ENCODE results near the gene ATIC. TPM values are rescaled to one million over a fixed set of nuclear protein-coding genes. Genes with fewer than 3 reads are reported as not detected.

Gene ATIC
- total RNA-seq, 3 donors from 2014 or later = 32.2 to 54.1 (median 33.0) TPM

DNA sequence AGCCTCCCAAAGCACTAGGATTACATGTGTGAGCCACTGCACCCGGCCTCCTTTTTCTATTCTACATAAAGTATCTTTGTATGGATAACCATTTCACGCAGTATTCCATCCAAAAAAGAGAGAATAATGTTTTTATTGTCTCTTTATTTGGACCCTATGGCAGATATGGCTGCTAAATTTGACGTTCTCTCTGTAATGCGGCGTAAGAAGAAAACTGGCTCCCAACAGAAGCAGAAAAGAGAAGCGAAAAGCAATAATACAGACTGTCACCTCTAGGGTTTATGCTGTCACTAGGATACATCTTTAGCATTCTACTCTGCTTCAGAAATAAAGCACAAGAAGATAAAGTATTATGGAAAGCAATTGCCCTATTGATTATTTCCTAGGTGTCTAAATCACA is 68.1 kb downstream of the ATIC start:
- no peak for DNase-seq (ENCODE audit: low spot score in 2 of 2)
- H3K9me3 ChIP-seq = no peaks in the 10 kb centered on the region
- no peaks in the 10 kb centered on the region for H3K4me1 ChIP-seq
- no peaks in the 10 kb centered on the region for H3K36me3 ChIP-seq
- H3K4me3 ChIP-seq = no peak overlapping the region
- no peak for TF ChIP-seq POLR2AphosphoS5 (IDR thresholded peaks at IDR 0.05)
- intact Hi-C loops (cut with DNase I; ENCODE audit: low total_unique reads) = no loop called here
- no peaks in the 10 kb centered on the region for H3K27me3 ChIP-seq
- no peak overlapping the region for H3K27ac ChIP-seq

DNA sequence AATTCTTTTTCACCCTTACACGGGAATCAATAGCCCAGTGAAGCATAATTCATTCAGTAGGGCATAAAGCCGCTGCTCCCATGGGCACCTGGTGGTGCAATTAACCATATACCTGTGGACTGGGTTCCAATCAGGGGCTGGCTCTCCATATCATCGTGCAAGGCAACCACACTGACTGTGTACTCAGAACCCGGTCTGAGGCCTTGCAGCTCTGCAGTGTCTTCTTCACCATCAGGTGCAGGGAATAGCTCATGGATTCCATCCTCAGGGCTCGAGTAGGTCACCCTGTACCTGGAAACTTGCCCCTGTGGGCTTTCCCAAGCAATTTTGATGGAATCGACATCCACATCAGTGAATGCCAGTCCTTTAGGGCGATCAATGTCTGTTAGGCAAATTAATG is 68.8 kb downstream of the ATIC start:
- H3K4me1 ChIP-seq = no peaks in the 10 kb centered on the region
- DNase-seq (ENCODE audit: low spot score in 2 of 2) = no peak
- H3K27me3 ChIP-seq = no peaks in the 10 kb centered on the region
- TF ChIP-seq POLR2AphosphoS5 (IDR thresholded peaks at IDR 0.05) = no peak
- no peak overlapping the region for H3K27ac ChIP-seq
- intact Hi-C loops (cut with DNase I; ENCODE audit: low total_unique reads) = no loop called here
- H3K9me3 ChIP-seq = no peaks in the 10 kb centered on the region
- no peaks in the 10 kb centered on the region for H3K36me3 ChIP-seq
- no peak overlapping the region for H3K4me3 ChIP-seq

DNA sequence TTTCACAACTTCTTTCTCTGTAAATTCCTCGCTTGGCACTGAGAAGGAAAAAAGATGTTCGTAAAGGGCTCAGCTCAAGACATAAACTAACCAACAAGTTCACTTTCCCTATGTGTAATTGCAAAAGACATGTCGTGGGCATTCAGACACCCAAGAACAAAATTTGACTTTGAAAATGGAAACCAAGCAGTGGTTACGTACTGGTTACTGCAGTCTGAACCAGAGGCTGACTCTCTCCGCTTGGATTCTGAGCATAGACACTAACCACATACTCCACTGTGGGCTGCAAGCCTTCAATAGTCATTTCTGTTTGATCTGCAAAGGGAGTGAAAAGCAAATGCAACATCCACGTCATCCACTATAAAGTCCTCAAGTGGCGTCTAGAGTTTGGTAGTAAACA is 70.2 kb downstream of the ATIC start:
- Histone ChIP-seq H3K27ac (no peak overlapping the region), H3K4me3 (no peak overlapping the region), H3K27me3 (no peaks in the 10 kb centered on the region), H3K4me1 (no peaks in the 10 kb centered on the region), H3K9me3 (no peaks in the 10 kb centered on the region), H3K36me3 (no peaks in the 10 kb centered on the region)
- TF ChIP-seq POLR2A (IDR thresholded peaks at IDR 0.05) = no peak
- no peak for TF ChIP-seq POLR2AphosphoS5 (IDR thresholded peaks at IDR 0.05)
- TF ChIP-seq, protein P1, sequence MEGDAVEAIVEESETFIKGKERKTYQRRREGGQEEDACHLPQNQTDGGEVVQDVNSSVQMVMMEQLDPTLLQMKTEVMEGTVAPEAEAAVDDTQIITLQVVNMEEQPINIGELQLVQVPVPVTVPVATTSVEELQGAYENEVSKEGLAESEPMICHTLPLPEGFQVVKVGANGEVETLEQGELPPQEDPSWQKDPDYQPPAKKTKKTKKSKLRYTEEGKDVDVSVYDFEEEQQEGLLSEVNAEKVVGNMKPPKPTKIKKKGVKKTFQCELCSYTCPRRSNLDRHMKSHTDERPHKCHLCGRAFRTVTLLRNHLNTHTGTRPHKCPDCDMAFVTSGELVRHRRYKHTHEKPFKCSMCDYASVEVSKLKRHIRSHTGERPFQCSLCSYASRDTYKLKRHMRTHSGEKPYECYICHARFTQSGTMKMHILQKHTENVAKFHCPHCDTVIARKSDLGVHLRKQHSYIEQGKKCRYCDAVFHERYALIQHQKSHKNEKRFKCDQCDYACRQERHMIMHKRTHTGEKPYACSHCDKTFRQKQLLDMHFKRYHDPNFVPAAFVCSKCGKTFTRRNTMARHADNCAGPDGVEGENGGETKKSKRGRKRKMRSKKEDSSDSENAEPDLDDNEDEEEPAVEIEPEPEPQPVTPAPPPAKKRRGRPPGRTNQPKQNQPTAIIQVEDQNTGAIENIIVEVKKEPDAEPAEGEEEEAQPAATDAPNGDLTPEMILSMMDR (IDR thresholded peaks at IDR 0.05) = no peak
- intact Hi-C loops (cut with DNase I; ENCODE audit: low total_unique reads) = no loop called here
- no peak for DNase-seq (ENCODE audit: low spot score in 2 of 2)

DNA sequence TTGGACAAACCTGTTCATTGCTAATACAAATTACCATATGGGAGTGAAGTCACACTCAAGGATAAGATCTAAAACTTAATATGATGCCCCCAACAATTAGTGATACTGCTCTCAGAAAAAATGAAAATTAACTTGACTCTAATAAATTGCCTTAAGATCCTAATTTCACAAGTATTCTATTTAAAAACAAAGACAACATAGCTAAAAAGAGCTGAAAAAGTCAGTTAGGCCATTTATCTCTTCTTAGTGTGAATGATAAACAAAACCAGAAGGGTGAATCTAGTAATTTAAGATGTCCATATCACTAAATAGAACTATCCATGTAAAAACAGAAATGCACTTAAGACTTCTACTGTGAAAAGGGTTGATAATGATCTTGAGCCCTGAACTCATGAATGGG is 70.6 kb downstream of the ATIC start:
- intact Hi-C loops (cut with DNase I; ENCODE audit: low total_unique reads) = no loop called here
- DNase-seq (ENCODE audit: low spot score in 2 of 2) = no peak
- Histone ChIP-seq H3K27ac (no peak overlapping the region), H3K4me1 (no peaks in the 10 kb centered on the region), H3K4me3 (no peak overlapping the region), H3K27me3 (no peaks in the 10 kb centered on the region), H3K9me3 (no peaks in the 10 kb centered on the region), H3K36me3 (no peaks in the 10 kb centered on the region)
- TF ChIP-seq POLR2A (IDR thresholded peaks at IDR 0.05) = no peak
- TF ChIP-seq POLR2AphosphoS5 (IDR thresholded peaks at IDR 0.05) = no peak
- TF ChIP-seq, protein P1 (IDR thresholded peaks at IDR 0.05) = no peak

DNA sequence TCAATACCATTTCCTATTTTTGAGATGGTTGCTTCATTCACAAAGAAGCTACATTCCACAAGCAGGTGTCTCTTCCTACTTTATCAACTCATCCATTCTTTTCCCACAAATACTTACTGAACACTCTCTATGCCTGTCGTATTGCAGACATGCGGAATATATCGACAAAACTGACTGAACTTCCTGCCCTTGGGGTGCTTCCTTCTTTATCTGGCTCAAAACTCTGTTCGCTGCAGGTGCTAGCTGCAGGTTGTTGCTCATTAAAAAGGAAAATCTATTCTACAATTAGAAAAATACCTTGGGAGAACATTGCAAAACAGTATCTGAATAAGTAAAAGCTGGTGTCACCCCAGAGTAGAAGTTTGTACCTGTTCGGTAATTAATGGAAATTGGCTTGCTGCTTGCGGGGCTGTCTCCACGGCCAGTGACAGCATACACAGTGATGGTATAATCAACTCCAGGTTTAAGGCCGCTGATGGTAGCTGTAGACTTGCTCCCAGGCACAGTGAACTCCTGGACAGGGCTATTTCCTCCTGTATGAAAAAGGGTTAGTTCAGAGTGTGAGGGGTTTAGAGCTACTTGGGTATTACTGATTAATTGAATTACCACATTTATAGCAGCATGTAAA is 71.9 kb downstream of the ATIC start:
- H3K36me3 ChIP-seq = no peaks in the 10 kb centered on the region
- H3K4me1 ChIP-seq = no peaks in the 10 kb centered on the region
- no peak for TF ChIP-seq POLR2AphosphoS5 (IDR thresholded peaks at IDR 0.05)
- TF ChIP-seq, protein P1 (IDR thresholded peaks at IDR 0.05) = no peak
- TF ChIP-seq POLR2A (IDR thresholded peaks at IDR 0.05) = no peak
- intact Hi-C loops (cut with DNase I; ENCODE audit: low total_unique reads) = no loop called here
- DNase-seq (ENCODE audit: low spot score in 2 of 2) = no peak
- no peak overlapping the region for H3K27ac ChIP-seq
- H3K9me3 ChIP-seq = no peaks in the 10 kb centered on the region
- no peaks in the 10 kb centered on the region for H3K27me3 ChIP-seq
- no peak overlapping the region for H3K4me3 ChIP-seq

DNA sequence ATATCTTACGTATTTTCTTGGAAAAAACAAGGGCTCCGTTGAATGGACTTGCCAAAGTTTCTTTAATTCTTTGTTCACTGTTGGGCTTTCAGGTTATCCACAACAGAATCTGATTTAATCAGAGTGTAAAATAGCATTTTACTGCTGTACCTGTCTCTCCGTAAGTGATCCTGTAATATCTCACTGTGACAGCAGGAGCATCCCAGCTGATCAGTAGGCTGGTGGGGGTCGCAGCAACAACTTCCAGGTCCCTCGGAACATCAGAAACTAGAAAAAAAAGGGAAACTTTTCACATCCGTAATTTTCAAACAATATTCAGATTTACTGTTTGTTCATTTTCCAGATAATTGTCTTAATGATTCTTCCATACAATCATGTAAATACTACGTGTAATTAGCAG is 72.9 kb downstream of the ATIC start:
- Histone ChIP-seq H3K4me3 (no peak overlapping the region), H3K9me3 (no peaks in the 10 kb centered on the region), H3K27me3 (no peaks in the 10 kb centered on the region), H3K36me3 (no peaks in the 10 kb centered on the region), H3K4me1 (no peaks in the 10 kb centered on the region), H3K27ac (no peak overlapping the region)
- no peak for DNase-seq (ENCODE audit: low spot score in 2 of 2)
- TF ChIP-seq, protein P1 (IDR thresholded peaks at IDR 0.05) = no peak
- TF ChIP-seq POLR2AphosphoS5 (IDR thresholded peaks at IDR 0.05) = no peak
- no peak for TF ChIP-seq POLR2A (IDR thresholded peaks at IDR 0.05)
- intact Hi-C loops (cut with DNase I; ENCODE audit: low total_unique reads) = no loop called here

Measured in breast epithelium (tissue), 4 donors.